IPS-18a (cell line): ENCODE measurements around the gene CXorf38.
A peak's percentile ranks its signal among the peaks of the same experiment; 100 is the strongest.

Source experiments
- H3K27ac ChIP-seq: one replicate; pipeline ENCODE4 v1.5.1; 2013; ENCODE audit warnings: low read length
- H3K27me3 ChIP-seq: one replicate; pipeline ENCODE4 v1.6.1; 2013; ENCODE audit warnings: mild to moderate bottlenecking, low read length; ENCODE audit not compliant: control insufficient read depth, insufficient read depth
- H3K36me3 ChIP-seq: one replicate; pipeline ENCODE4 v1.6.1; 2013; ENCODE audit warnings: low read depth, low read length; ENCODE audit not compliant: control insufficient read depth
- H3K4me1 ChIP-seq: one replicate; pipeline ENCODE4 v1.6.1; 2013; ENCODE audit warnings: low read depth, low read length; ENCODE audit not compliant: control insufficient read depth
- H3K4me3 ChIP-seq: one replicate; pipeline ENCODE4 v1.5.1; 2013; ENCODE audit warnings: low read length
- H3K9ac ChIP-seq: one replicate; pipeline ENCODE4 v1.6.1; 2013; ENCODE audit warnings: mild to moderate bottlenecking, low read length, moderate library complexity
- H3K9me3 ChIP-seq: one replicate; pipeline ENCODE4 v1.6.1; 2013; ENCODE audit warnings: low read depth, low read length; ENCODE audit not compliant: control insufficient read depth

Gene CXorf38

DNA sequence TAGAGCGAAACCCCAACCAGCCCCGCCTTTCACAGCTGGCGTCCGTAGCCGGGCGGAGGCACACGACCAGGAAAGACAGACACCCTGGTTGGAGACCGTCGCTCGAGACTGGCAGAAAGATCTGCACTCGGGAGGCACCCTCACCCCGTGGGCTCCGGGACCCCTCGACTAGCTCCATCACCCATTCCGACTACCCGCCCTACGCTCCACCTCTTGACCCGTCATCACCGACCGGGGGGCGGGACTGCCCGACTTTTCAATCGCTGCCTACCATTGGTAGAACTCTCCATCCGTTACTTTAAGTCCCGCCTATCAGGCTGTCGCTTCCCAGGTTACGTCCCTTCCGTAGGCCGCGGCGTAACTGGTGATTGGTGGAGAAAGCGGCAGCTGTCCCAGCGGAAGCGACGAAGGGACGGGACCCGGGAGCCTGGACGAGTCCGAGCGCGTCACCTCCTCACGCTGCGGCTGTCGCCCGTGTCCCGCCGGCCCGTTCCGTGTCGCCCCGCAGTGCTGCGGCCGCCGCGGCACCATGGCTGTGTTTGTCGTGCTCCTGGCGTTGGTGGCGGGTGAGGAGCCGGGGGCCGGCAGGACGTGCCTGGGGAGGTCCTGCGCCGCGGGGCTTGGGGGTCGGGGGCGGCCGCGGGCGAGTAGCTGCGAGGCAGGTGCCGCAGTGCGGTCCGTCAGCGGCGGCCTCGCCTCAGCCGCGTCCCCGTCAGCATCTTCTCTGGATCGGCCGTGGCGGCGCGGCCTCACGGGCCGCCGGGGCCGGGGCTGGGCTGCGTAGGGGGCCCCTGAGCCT, 66.6 kb downstream of the CXorf38 start, which contains the start of gene ATP6AP2:
TSS of gene ATP6AP2 (plus strand) at position 434 of the 799 bp plus-strand sequence. CDS start at position 530, 96 bp downstream.
- H3K27me3 ChIP-seq: no peaks in the 10 kb centered on the region
- peak within 1 kb of the TSS; percentile 66 for H3K4me3 ChIP-seq
- no peaks in the 10 kb centered on the region for H3K36me3 ChIP-seq
- peaks cover 3% of the 10 kb centered on the region for H3K4me1 ChIP-seq
- H3K9me3 ChIP-seq: no peaks in the 10 kb centered on the region
- no peak within 1 kb of the TSS for H3K27ac ChIP-seq
- no peak within 1 kb of the TSS for H3K9ac ChIP-seq

DNA sequence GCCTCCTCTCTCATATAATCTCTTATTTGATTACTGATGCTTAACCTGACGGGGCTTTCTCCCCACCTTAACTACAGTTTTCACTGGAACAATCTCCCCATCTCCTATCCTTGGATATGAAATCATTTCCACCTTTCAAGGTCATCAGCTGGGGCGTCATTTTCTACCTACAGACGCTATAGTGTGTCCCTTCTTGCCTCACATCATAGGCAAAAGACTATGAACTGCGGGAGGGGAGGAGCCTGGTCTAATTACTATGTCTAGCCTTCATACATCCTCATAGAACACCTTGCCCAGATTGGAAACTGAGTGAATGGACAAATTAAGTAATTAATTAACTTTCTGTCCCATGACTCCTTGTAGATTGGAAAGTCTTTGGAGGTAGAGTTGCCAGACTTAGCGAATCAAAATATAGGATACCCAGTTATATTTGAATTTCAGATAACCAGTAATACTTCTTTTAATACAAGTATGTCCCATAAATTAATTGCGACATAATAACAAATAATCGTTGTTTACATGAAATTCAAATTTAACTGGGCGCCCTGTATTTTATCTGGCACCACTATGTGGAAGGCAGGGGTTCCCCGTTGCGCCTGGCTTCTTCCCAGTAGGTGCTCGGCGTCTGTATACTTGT, 67.3 kb downstream of the CXorf38 start:
- no peaks in the 10 kb centered on the region for H3K36me3 ChIP-seq
- H3K27ac ChIP-seq: no peak overlapping the region
- peak overlapping the region; percentile 66 for H3K4me3 ChIP-seq
- H3K27me3 ChIP-seq: no peaks in the 10 kb centered on the region
- H3K9me3 ChIP-seq: no peaks in the 10 kb centered on the region
- no peak overlapping the region for H3K9ac ChIP-seq
- H3K4me1 ChIP-seq: peaks cover 3% of the 10 kb centered on the region

DNA sequence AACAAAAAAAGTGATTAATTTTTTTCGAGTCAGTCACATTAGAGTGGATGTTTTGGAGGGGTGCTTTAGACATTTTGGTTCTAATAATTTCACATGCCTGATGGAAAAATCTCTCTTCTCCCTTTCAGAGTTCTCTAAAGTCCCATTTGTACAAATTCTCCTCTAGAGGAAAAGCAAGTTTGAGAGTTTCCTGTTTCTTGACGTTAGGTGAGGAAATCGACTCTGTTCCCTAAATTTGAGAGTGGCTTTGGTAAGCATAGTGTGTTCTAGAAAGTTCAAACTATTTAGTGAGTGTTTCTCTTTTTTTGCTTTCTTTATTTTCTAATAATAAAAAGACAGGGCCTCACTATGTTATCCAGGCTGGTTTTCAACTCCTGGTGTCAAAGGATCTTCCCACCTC, 68.2 kb downstream of the CXorf38 start:
- peaks cover 3% of the 10 kb centered on the region for H3K4me1 ChIP-seq
- H3K36me3 ChIP-seq: no peaks in the 10 kb centered on the region
- H3K27ac ChIP-seq: no peak overlapping the region
- H3K9ac ChIP-seq: no peak overlapping the region
- no peaks in the 10 kb centered on the region for H3K27me3 ChIP-seq
- no peaks in the 10 kb centered on the region for H3K9me3 ChIP-seq
- no peak overlapping the region for H3K4me3 ChIP-seq

DNA sequence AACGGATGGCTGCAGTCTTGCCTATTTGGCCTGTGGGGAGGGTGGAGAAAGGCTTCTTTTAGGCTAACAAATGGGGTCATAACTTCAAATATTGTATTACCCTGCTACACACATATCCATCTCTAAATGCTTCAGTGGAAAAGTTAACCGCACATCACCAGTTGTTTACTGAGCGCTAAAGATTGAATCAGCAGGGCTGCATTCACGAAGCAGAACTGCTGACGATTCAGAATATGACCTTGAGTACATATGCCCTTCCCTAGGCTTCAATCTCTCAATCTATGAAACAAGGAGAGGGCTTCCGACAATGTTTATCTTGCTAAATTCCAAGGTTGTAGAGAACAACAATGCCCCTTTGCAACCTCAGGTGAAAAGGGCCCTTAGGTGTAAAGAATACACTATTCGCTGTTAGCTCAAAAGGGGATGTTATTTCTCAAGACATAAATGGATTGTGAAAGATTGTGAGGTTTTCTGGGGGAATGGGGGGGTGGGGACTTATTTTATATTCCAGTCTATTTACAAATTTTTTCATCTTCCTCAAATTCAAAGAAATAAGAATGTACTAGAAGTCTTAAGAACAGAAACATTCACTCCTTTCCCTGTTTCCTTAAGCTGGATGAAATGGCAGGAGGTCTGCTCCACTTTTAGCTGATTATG, 69.2 kb downstream of the CXorf38 start:
- H3K4me3 ChIP-seq: no peak overlapping the region
- no peak overlapping the region for H3K9ac ChIP-seq
- no peaks in the 10 kb centered on the region for H3K36me3 ChIP-seq
- H3K27me3 ChIP-seq: no peaks in the 10 kb centered on the region
- no peaks in the 10 kb centered on the region for H3K9me3 ChIP-seq
- H3K4me1 ChIP-seq: peaks cover 3% of the 10 kb centered on the region
- H3K27ac ChIP-seq: no peak overlapping the region
